ENCODE data around the gene TSN.
"Not testable (repeated sequence)": the region's sequence is repeated elsewhere in the genome, so short reads cannot be mapped to it uniquely, and the experiment has no call there.

TSN gene

GRCh38 chr2:121803503-121803902 lies 48.1 kb downstream of the TSN start:
- no peak for DNase-seq

- DNase-seq = peak in 1 of 2 donors; percentile 2
These were observed 48.9 kb downstream of the TSN start for GRCh38 chr2:121804340-121804739.

- DNase-seq = no peak
These were observed 49.7 kb downstream of the TSN start for GRCh38 chr2:121804997-121805765.

GRCh38 chr2:121805766-121806143 lies 50.3 kb downstream of the TSN start:
- no peak for DNase-seq

- not testable (repeated sequence) for DNase-seq
These were observed 52.3 kb downstream of the TSN start for GRCh38 chr2:121807771-121808170.

- no peak for DNase-seq
These were observed 54.2 kb downstream of the TSN start for GRCh38 chr2:121809607-121810006.

- DNase-seq = peak; percentile 7 to 11
These were observed 55.8 kb downstream of the TSN start for GRCh38 chr2:121810959-121811853.

- DNase-seq = not testable (repeated sequence)
These were observed 57.6 kb downstream of the TSN start for GRCh38 chr2:121813083-121813482.

GRCh38 chr2:121815216-121815615 lies 59.8 kb downstream of the TSN start:
- no peak for DNase-seq

GRCh38 chr2:121816797-121817196 lies 61.3 kb downstream of the TSN start:
- DNase-seq = no peak

GRCh38 chr2:121817304-121817703 lies 61.9 kb downstream of the TSN start:
- not testable (repeated sequence) for DNase-seq
